GM13976 (cell line): ENCODE data around the gene DYNLRB1.

Experiments
- DNase-seq: peaks from one replicate; pipeline ENCODE4 v3.0.0; 2012; ENCODE audit warnings: low spot score
- CTCF ChIP-seq: IDR thresholded peaks from 2 replicates; pipeline ENCODE4 v1.5.1; 2012; ENCODE audit warnings: borderline replicate concordance, mild to moderate bottlenecking; ENCODE audit not compliant: insufficient read depth; ENCODE audit errors: extremely low read depth, missing control alignments, control extremely low read depth
- in situ Hi-C: fragments of 300-500 bp; cut with MboI; formaldehyde crosslinking; loops from one replicate; pipeline ENCODE4 v1.12.0; 2022; ENCODE audit warnings: low sequenced_read_pairs, mixed read lengths, inconsistent platforms; ENCODE audit not compliant: unreplicated experiment

Gene DYNLRB1

GRCh38 chr20:34500823-34501222 is 15.4 kb upstream of the DYNLRB1 start:
- no peak for TF ChIP-seq CTCF
- in situ Hi-C loops: no loop called here
- no peak for DNase-seq

GRCh38 chr20:34506480-34506879 is 9.7 kb upstream of the DYNLRB1 start:
- in situ Hi-C loops: no loop called here
- no peak for TF ChIP-seq CTCF

GRCh38 chr20:34507702-34508413 is 8.4 kb upstream of the DYNLRB1 start:
- no peak for TF ChIP-seq CTCF
- no peak for DNase-seq
- in situ Hi-C loops: no loop called here

More at GRCh38 chr20:34506480-34506879, 9.7 kb upstream of the DYNLRB1 start:
- DNase-seq: no peak

GRCh38 chr20:34510575-34510974 is 5.6 kb upstream of the DYNLRB1 start:
- in situ Hi-C loops: no loop called here
- no peak for TF ChIP-seq CTCF
- DNase-seq: no peak

GRCh38 chr20:34511891-34512265 is 4.3 kb upstream of the DYNLRB1 start:
- in situ Hi-C loops: no loop called here
- no peak for TF ChIP-seq CTCF
- DNase-seq: no peak

GRCh38 chr20:34512266-34512954 is 3.8 kb upstream of the DYNLRB1 start:
- TF ChIP-seq CTCF: no peak
- in situ Hi-C loops: no loop called here
- no peak for DNase-seq
